Measurements from ENCODE around the gene CCDC88B. TPM values are rescaled to one million over a fixed set of nuclear protein-coding genes. Genes with fewer than 3 reads are reported as not detected.

Gene CCDC88B
- polyA plus RNA-seq, 4 donors: 2.7 to 4.6 (median 3.7) TPM

DNA sequence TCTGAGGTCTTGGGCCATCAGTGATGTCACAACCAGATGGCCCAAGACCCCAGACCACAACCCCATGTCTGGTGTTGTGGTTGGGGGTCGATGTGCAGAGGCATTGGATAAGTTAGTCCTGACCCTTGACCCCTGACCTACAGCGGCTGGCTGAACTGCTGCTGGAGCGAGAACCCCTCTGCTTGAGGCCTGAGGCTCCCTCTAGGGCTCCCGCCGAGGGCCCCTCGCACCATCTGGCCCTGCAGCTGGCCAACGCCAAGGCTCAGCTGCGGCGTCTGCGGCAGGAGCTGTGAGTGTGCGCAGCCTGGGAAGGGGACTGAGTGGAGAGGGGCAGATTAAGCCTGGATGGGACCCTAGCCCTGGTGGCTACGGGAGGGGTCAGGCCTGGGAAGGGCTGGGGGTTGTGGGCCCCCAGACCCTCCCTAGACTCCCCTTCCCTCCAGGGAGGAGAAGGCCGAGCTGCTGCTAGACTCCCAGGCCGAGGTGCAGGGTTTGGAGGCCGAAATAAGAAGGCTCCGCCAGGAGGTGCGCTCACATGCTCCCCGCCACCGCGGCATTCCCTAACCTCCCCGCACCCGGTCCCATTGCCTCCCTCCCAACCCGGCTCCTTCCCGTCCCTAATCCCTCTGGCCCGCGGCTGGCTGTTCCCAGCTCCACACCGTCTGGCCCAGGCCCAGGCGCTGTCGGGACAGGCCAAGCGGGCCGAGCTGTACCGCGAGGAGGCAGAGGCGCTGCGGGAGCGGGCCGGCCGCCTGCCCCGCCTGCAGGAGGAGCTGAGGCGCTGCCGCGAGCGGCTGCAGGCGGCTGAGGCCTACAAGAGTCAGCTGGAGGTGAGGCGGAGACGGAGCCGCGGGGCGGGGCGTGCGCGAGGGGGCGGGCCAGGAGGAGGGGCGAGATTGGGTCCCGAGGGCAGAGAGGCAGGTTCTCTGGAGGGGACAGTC lies 2.1 kb downstream of the CCDC88B start:
- DNase-seq (ENCODE audit: low read depth in 4 of 4, low spot score in 2 of 4): peak in 1 of 4 donors; percentile 62

GRCh38 chr11:64342869-64343745 lies 3.1 kb downstream of the CCDC88B start:
- no peak for DNase-seq (ENCODE audit: low read depth in 4 of 4, low spot score in 2 of 4)

DNA sequence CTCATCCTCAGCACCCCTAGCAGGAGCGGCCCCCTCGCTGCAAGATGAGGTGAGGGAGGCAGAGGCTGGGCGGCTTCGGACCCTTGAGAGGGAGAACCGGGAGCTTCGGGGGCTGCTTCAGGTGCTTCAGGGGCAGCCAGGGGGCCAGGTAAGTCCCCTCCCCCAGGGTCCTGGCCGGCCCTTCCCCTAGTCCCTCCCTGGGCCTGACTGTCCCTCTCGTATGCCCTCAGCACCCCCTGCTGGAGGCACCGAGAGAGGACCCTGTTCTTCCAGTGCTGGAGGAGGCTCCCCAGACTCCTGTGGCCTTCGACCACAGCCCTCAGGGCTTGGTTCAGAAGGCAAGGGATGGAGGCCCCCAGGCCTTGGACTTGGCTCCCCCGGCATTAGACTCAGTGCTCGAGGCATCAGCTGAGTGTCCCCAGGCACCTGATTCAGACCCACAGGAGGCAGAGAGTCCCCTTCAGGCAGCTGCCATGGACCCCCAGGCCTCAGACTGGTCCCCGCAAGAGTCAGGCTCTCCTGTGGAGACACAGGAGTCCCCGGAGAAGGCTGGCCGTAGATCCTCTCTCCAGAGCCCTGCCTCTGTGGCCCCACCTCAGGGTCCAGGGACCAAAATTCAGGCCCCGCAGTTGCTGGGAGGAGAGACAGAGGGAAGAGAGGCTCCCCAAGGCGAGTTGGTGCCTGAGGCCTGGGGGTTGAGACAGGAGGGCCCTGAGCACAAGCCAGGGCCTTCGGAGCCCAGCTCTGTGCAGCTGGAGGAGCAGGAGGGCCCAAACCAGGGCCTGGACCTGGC lies 4.0 kb downstream of the CCDC88B start:
- DNase-seq (ENCODE audit: low read depth in 4 of 4, low spot score in 2 of 4): no peak

DNA sequence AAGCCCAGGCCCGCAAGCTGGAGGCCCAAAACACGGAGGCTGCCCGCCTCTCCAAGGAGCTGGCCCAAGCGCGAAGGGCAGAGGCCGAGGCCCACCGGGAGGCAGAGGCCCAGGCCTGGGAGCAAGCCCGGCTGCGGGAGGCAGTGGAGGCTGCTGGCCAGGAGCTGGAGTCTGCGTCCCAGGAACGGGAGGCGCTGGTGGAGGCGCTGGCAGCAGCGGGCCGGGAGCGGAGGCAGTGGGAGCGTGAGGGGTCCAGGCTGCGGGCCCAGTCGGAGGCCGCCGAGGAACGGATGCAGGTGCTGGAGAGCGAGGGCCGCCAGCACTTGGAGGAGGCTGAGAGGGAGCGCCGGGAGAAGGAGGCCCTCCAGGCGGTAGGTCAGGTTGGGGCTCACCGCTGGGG lies 4.8 kb downstream of the CCDC88B start:
- no peak for DNase-seq (ENCODE audit: low read depth in 4 of 4, low spot score in 2 of 4)

DNA sequence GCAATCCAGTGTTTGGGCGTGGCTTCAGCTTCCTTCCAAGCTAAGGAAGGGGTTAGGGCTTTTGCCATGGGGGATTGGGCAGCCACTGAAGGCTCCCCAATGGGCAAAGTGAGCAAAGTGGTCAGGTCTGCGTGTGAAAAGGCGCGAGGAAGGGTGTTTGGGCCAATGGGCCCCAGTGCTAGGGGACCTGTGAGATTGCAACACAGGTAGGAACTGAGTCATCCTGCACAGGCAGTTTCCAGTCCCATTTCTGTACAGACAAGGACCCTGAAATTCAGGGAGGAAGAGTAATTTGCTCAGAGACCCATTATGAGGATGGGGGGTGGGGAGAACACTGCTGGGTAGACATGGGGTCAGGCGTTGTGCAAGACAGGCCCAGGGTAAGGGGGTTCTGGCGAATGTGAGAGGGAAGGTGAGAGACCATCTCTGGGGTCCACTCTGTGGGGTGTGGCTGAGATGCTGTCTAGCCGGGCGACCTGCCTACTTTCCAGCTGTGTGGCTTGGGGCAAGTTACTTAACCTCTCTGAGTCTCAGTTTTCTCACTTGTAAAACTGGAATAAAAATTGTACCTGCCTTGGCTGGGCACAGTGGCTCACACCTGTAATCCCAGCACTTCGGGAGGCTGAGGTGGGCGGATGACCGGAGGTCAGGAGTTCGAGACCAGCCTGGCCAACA lies 7.3 kb downstream of the CCDC88B start:
- DNase-seq (ENCODE audit: low read depth in 4 of 4, low spot score in 2 of 4): no peak

DNA sequence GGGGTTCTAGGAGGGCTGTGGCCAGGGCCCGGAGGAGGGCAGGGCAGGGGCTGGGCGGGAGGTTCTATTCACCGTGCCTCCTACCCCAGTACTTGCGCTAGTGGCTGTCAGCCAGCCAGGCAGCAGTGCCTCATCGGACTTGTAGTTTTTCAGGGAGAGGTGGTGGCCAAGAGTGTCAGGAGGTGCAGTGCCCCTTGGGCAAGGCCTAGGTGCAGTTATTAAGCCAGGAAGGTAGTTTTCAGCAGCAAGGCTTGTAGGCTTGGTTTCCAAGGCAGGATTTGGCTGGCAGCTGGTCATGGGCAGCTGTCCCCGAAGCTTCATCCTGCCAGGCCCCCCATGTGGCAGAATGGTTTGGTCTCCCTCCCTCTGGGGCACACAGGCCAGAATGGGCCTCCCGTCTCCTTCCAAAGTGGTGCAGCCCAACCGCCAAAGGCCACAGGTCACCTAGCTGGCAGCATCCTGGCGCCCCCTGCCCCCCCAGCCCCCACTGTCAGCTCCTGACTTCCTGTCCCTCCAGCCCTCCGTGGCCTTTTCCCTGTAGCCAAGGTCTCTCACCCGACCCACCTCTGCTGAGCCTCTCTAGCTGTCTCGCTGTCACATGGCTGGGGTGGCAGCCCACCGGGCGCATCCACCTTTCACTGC lies 8.5 kb downstream of the CCDC88B start:
- no peak for DNase-seq (ENCODE audit: low read depth in 4 of 4, low spot score in 2 of 4)

DNA sequence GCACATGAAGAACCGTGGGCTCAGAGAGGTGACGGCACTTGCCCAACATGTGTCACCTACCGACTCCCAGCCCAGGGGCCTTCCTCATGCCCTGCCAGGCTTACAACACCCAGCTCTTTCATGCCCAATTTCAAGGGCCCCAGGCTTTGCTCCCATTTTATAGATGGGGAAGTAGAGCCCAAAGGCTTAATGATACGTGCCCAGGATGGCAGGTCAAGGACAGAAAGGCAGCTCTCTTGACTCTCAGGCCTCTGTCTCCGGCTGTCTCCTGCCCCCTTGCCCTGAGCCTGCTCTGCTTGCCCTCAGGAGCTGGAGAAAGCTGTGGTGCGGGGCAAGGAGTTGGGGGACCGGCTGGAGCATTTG lies 9.0 kb downstream of the CCDC88B start:
- no peak for DNase-seq (ENCODE audit: low read depth in 4 of 4, low spot score in 2 of 4)

DNA sequence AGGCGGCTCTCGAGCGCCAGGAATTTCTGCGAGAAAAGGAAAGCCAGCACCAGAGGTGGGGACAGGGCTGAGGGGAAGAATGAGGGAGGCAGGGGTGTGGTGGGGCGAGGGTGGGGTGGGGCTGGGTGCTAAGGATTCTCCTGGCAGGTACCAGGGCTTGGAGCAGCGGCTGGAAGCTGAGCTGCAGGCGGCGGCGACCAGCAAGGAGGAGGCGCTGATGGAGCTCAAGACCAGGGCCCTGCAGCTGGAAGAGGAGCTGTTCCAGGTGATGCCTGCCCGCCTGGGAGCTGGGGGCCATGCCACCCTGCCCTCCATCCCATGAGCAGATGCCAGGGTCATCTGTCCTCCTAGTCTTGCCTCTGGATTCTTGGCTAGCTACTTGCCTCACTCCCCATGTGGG lies 9.4 kb downstream of the CCDC88B start:
- DNase-seq (ENCODE audit: low read depth in 4 of 4, low spot score in 2 of 4): no peak

DNA sequence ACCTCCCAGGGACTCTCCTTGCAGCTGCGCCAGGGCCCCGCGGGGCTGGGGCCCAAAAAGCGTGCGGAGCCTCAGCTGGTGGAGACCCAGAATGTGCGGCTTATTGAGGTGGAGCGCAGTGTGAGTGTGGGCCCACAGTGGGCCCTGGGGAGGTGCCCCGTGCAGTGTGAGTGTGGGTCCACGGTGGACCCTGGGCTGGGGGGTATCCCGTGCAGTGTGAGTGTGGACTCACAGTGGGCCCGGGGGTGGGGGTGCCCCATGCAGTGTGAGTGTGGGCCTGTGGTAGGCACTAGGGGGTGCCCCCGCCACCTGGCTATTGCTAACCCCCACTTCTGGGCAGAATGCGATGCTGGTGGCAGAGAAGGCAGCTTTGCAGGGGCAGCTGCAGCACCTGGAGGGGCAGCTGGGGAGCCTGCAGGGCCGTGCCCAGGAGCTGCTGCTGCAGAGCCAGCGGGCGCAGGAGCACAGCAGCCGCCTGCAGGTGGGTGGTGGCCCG lies 11.2 kb downstream of the CCDC88B start:
- no peak for DNase-seq (ENCODE audit: low read depth in 4 of 4, low spot score in 2 of 4)

DNA sequence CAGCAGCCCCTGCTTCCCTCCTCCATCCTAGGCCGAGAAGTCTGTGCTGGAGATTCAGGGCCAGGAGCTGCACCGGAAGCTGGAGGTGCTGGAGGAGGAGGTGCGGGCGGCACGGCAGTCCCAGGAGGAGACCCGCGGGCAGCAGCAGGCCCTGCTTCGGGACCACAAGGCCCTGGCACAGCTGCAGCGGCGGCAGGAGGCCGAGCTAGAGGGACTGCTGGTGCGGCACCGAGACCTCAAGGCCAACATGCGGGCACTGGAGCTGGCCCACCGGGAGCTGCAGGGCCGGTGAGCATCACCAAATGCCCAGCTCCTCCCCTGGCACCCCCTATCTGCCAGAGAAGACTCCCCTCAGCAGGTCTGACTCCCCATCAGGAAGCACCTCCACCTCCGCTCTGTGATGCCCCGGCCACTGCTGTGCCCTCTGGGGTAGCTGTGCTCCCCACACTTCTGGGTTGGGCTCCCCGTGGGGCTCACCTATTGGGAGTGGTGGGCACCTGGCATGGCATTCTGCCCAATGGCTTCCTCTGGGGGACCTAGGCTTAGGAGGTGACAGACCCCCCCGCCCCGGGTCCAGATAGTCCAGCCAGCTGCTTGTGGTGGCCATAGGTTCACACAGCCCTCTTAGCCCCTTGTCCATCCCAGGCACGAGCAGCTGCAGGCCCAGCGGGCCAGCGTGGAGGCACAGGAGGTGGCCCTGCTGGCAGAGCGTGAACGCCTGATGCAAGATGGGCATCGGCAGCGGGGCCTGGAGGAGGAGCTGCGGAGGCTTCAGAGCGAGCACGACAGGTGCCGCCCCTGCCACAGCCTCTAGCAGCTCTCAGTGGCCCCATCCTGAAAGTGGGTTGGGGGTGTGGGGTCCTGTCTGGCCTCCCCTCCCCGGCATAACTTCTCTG lies 12.3 kb downstream of the CCDC88B start:
- no peak for DNase-seq (ENCODE audit: low read depth in 4 of 4, low spot score in 2 of 4)

DNA sequence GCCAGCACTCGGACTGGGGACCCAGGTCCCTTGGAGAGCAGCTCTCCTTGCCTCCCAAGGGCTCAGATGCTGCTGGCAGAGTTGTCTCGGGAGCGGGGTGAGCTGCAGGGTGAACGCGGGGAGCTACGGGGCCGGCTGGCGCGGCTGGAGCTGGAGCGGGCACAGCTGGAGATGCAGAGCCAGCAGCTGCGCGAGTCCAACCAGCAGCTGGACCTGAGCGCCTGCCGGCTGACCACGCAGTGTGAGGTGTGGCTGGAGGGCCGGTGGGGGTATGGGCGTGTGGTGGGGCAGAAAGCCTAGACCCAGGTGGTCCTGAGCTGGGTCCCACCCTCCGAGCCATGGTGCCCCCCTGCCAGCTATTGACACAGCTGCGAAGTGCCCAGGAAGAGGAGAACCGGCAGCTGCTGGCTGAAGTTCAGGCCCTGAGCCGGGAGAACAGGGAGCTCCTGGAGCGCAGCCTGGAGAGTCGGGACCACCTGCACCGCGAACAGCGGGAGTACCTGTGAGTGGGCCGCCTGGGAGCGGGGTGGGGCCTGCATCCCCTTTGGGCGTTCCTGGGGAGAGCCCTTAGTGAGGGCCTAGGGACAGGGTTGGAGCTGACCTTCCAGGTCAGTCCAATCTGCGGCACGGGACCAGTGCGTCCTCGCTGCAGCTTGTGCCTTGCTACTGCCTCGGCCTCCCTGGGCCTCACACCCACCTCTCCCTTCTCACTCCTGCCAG lies 13.2 kb downstream of the CCDC88B start:
- no peak for DNase-seq (ENCODE audit: low read depth in 4 of 4, low spot score in 2 of 4)

DNA sequence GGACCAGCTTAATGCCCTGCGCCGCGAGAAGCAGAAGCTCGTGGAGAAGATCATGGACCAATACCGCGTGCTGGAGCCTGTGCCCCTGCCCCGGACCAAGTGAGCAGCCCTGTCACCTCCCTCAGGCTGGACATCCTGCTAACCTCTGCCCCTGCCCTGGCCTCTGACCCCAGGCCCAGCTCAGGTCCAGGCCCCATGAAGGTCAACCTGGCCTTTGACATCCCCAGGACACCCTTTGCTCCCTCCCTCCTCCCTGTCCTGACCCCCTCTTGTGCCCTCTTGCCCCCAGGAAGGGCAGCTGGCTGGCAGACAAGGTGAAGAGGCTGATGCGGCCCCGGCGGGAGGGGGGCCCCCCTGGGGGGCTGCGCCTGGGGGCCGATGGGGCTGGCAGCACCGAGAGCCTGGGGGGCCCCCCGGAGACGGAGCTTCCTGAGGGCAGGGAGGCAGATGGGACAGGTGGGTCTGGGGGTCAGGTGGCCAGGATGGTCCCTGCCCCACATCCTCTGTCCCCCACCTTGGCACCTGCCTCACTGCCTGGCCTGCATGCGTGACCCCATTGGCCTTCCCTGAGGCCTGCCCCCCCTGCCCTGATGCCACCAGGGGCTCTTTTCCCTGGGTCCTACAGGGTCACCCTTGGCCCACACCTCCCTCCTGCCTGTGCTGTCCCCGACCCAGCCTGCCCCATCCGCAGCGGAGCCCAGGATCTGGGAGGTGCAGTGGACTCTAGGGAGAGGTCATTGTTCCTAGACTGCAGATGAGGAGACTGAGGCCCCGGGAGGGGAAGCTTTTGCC lies 13.9 kb downstream of the CCDC88B start:
- DNase-seq (ENCODE audit: low read depth in 4 of 4, low spot score in 2 of 4): no peak

DNA sequence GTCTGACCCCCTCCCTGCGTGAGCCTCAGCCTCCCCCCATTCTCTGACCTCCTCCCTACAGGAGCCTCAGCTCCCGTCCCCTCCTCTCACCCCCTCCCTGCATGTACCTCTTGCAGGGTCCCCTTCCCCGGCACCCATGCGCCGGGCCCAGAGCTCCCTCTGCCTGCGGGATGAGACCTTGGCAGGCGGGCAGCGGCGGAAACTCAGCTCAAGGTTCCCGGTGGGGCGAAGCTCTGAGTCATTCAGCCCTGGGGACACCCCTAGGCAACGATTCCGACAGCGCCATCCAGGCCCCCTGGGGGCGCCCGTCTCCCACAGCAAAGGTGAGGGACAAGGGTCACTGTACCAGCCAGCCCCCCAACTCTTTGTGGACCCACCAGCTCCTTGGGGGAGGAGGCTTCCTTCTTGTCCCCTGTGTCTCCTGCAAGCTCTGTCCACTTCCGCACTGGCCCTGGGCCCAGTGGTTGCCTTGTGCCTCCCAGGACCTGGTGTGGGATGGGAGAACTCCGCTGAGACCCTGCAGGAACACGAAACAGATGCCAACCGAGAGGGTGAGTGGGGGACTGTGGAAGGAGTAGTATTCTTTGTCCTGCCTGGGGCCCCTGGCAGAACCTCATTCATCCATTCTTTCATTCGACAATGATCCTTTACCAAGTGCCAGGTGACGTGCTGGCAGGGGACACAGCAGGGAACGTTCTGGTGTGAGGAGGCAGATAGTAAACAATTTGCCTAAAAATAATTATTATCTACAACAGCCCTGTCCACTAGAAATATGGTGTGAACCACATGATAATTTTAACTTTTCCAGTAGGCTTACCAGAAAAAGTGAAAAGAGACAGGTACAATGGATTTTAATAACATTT lies 15.3 kb downstream of the CCDC88B start:
- no peak for DNase-seq (ENCODE audit: low read depth in 4 of 4, low spot score in 2 of 4)

DNA sequence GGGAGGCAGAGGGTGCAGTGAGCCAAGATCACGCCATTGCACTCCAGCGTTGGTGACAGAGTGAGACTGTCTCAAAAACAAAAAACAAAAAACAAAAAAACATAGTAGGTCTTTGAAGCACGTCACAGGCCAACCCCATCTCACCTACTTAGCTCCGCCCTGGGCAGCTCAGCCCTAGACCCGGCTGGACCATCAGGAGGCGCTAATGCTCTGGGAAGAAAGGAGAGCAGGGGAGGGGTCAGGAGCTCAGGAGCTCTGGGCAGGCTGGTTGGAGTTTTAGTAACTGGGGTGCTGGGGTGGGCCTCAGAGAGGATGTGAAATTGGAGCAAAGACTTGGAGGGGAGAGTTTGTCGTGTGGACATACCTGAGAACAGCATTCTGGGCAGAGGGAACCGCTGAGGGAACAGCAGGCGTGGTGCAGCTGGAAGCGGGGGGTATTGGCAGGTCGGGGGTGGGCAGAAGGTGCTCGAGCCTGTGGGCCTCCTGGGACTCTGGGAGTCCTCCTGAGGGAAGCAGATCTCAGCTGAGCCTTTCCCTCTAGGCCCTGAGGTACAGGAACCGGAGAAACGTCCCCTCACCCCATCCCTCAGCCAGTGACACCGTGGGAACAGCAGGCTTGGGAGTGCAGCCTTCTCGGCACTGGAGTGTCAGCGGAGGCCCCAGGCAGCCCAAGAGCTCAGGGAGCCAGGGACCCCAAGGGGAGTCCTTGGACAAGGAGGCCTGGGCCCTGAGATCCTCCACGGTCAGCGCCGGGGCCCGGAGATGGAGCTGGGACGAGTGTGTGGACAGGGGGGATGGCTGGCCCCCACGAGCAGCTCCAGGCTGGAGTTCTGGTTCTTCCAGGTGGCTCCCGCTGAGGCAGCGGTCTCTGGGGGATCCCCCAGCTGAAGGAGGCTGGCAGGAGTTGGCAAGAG lies 16.8 kb downstream of the CCDC88B start:
- DNase-seq (ENCODE audit: low read depth in 4 of 4, low spot score in 2 of 4): no peak

DNA sequence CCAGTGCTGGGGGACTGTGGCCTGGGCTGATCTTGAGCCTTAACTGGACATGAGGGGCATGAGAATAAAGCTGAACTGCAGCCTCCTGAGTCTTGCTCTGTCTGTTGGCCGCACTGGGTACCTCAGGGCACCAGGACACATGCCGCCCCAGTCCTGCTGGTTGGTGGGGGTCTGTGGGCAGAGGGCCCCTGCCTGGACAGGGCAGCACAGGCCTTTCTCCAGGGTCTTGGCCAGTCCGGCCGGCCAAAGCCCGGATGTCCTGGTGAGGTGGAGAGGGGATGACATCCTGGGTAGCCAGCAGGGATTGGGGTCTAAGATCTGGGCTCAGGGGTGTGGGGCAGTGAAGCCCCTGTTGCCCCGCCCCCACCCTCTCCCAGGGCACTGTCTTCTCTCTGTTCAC lies 17.4 kb downstream of the CCDC88B start:
- no peak for DNase-seq (ENCODE audit: low read depth in 4 of 4, low spot score in 2 of 4)
